GM12865 (cell line): Measurements from ENCODE around the gene QRFP.

Experiments
- DNase-seq: peaks from one replicate; pipeline ENCODE4 v3.0.0; 2010; ENCODE audit warnings: low read depth
- H3K4me3 ChIP-seq: 2 replicates; pipeline ENCODE4 v1.5.1; 2011; ENCODE audit warnings: mild to moderate bottlenecking, low read depth, low read length, control low read depth
- CTCF ChIP-seq: IDR thresholded peaks from 2 replicates; pipeline ENCODE4 v1.5.1; 2011; ENCODE audit warnings: low read length, control low read depth, low read depth, inconsistent platforms; ENCODE audit not compliant: insufficient read depth; ENCODE audit errors: missing control alignments

Gene QRFP

GRCh38 chr9:130846487-130847305 lies 49.9 kb downstream of the QRFP start:
- no peak for TF ChIP-seq CTCF
- H3K4me3 ChIP-seq, result no peak overlapping the region
- DNase-seq, result no peak

- H3K4me3 ChIP-seq, result no peak overlapping the region
Observed at GRCh38 chr9:130845901-130846481, 50.6 kb downstream of the QRFP start.

GRCh38 chr9:130845254-130845653 lies 51.4 kb downstream of the QRFP start:
- no peak for TF ChIP-seq CTCF
- no peak for DNase-seq
- H3K4me3 ChIP-seq, result no peak overlapping the region

More at GRCh38 chr9:130845901-130846481, 50.6 kb downstream of the QRFP start:
- DNase-seq, result no peak
- TF ChIP-seq CTCF, result no peak

- no peak for DNase-seq
- H3K4me3 ChIP-seq, result no peak overlapping the region
- no peak for TF ChIP-seq CTCF
Observed at GRCh38 chr9:130844044-130844451, 52.6 kb downstream of the QRFP start.

GRCh38 chr9:130843049-130843908 lies 53.3 kb downstream of the QRFP start:
- DNase-seq, result no peak
- no peak for TF ChIP-seq CTCF
- H3K4me3 ChIP-seq, result no peak overlapping the region
